ENCODE data around the gene PADI3.
"Not testable (repeated sequence)": the region's sequence is repeated elsewhere in the genome, so short reads cannot be mapped to it uniquely, and the experiment has no call there.

The PADI3 gene

DNA sequence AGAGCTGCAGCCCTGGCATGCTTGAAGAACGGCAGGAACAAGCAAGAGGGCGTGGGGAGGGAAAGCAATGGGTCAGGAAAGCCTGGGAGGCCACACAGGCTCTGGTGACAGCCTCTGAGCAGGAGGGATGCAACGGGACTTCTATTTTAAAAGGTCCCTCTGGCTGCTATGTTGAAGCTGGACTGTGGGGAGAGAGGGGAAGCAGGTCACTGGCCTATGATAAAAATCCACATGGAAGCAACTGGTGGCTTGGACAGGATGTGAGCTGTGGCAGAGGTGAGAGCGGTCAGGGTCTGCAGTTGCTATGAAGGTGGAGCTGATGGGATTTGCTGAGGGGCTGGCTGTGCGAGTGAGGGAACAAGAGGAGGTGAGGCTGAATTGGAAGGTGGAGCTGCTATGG, 32.8 kb upstream of the PADI3 start:
- no peak for DNase-seq

DNA sequence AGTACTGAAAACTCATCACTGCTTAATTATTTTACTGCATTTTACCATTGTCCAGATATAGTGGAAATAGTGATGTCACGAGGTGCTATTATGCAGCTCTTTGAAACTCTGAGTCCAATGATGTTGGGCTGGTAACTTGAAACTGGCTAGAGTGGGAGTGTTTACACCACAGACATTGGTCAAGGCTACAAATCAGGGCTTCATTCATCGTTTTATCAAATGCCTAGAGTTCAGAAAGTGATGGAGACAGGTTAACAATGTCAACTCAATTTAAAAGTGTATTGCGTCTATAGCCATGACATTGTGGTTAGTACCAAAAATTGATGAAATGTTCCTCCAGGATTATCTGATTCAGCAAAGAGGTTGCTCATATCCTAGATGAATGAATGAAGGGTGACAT, 31.3 kb upstream of the PADI3 start:
- no peak for DNase-seq

DNA sequence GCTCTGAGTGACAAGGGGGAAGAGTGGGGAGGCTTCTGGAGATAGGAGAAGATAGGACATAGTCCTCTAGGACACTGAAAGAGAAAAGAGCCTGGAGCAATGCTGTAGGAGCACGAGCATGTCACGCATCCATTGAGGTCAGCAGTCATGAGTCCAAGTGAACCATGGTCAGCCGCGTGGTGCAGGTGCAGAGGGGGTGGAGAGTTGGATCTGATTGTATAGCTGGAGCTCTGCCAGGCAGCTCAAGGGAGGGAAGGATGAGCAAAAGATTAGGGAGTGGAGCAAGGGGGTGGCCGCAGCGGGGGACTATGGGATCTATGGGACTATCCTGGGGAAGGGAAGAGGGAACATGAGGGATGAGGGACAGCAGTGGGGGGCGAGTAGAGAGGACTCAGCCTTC, 30.0 kb upstream of the PADI3 start:
- DNase-seq: no peak

GRCh38 chr1:17220287-17220686, 28.6 kb upstream of the PADI3 start:
- no peak for DNase-seq

GRCh38 chr1:17222557-17222956, 26.3 kb upstream of the PADI3 start:
- no peak for DNase-seq

GRCh38 chr1:17224434-17224833, 24.5 kb upstream of the PADI3 start:
- no peak for DNase-seq

- DNase-seq: no peak
Measured at GRCh38 chr1:17225140-17225539, 23.8 kb upstream of the PADI3 start.

DNA sequence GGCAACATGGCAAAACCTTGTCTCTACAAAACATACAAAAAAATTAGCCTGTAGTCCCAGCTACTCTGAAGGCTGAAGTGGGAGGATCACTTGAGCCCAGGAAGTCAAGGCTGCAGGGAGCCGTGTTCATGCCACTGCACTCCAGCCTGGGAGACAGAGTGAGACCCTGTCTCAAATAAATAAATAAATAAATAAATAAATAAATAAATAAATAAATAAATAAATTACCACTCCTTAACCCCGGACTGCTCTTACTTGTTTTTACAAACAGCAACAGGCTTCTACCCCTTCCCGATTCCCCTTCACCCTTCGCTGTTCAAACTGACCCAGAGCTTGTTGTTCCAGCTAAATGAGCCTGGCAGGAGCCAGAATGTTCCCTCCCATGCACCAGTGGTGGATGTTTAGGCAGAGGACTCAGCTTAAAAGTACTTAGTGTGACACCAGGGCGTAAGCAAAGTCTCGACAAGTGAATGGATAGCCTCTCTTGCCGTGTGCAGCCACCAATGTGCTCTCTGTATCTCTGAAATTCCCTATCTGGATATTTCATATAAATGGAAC, 21.5 kb upstream of the PADI3 start:
- DNase-seq: no peak

- no peak for DNase-seq
Measured at GRCh38 chr1:17228619-17229018, 20.3 kb upstream of the PADI3 start.

DNA sequence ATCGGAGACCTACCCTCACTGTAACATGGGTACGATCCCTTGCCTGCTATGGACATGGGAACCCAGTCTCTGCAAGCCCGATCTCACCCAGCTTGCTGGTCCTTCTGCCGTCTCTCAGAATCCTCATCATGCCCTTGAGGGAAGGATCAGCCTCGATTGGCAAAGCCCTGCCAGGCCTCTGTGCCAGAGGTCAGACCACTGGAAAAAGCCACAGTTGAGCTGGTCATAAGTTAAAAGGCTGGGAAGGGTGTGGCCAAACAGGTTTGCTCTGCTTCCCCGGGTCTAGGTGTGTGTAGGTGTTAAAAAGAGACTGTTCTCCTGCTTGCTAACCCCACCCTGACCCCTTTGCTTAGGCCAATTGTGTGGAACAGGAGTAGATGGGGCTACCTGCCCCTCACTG, 19.5 kb upstream of the PADI3 start:
- no peak for DNase-seq

DNA sequence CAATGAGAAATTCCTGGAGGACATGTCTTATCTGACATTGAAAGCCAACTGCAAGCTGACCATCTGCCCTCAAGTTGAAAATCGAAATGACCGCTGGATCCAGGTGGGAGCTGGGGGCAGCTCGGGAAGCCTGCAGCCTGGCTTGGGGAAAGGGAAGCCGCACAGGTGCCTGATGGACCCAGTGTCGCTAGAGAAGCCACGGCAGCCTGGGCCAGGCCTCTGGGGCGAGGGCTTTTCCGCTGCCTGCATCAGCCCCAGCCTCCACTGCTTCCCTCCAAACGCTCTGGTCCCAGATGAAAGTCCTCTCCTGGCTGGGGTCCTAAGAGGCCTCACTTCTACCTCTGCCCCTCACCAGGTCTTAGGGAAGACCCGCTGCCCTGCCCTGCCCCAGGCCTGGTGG, 18.8 kb upstream of the PADI3 start:
- DNase-seq: no peak

DNA sequence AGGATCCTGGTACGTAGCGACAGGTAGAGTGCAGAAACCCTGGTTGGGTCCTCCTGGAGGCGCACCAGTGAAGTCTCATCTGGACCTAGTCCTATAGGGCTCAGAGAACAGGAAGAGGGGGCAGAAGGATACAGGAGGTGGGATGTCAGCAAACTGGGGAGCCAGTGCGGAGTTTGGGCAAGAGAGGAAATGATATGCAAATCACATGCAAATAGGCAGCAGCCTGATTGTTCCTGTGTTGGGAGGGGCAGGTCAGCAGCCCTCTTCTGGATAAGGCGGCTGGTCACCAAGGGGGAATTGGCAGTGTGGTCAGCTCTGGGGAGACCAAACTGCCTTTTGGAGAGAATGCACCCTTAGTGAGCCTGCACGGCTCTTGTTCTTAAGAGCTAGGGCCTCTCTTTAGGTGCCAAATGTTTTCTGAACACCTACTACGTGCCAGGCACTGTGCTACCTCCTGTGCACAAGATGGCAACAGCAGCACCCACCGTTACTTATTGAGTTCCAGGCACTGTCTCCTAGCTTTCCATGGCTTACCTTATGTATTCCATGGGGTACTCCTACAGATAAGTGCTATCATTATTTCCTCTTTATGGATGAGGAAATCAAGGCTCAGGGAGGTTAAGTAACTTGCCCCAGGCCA, 18.1 kb upstream of the PADI3 start:
- DNase-seq: no peak

DNA sequence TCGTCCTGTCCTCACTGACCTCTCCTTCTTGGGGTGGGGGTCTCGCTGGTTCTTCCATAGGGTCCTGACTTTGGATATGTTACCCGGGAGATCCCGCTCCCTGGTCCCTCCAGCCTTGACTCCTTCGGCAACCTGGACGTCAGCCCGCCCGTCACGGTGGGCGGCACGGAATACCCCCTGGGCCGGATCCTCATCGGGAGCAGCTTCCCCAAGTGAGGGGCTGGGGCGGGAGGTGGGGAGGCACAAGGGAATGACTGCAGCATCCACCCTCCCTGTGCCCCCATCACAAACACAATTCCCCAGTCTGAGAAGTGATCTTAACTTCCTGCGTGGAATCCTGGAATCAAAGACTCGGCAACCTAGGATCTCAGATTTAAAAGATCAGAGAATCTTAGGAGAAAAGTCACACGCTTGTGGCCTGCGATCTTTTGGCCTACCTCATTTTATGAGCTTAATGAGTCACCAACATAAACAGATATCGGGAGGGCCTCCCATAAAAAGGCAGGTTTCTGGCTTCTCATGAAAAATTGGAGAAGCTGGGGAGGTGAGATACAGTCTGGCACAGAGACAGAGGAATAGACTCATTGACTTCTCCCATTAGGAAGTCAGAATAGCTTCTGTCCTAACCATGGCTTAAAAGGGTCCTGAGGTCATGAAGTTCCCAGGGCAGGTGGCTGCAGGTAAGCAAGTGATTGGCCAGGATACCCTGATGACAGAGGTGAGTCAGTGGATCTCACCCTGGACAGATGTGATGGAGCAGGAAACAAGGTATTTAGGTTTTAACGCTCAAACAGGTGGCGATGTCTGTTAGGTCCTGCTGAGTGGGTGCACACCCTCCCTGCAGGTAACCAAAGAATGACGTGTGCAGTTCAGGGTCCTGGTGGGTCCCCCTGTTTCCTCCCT, 15.9 kb upstream of the PADI3 start:
- peak; percentile 97 for DNase-seq

GRCh38 chr1:17233675-17234320, 15.1 kb upstream of the PADI3 start:
- peak; percentile 95 for DNase-seq

DNA sequence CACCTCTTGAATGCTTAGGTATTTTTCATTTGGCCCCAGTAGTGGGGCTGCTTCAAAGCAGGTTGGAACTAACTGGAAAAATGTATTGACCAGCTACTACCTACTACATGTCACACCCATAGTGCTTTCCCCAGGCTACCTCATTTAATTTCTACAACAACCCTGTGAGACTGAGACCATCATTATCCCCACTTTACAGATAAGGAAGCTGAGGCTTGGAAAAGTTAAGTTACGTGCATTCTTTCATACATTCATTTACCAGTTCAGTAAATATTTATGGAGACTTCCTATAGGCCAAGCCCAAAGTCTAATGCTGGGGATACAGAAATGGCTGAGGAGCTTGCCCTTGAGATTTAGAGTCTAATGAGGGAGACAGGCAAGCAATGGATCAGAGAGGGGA, 14.5 kb upstream of the PADI3 start:
- DNase-seq: no peak

- no peak for DNase-seq
Measured at GRCh38 chr1:17235135-17235885, 13.6 kb upstream of the PADI3 start.

DNA sequence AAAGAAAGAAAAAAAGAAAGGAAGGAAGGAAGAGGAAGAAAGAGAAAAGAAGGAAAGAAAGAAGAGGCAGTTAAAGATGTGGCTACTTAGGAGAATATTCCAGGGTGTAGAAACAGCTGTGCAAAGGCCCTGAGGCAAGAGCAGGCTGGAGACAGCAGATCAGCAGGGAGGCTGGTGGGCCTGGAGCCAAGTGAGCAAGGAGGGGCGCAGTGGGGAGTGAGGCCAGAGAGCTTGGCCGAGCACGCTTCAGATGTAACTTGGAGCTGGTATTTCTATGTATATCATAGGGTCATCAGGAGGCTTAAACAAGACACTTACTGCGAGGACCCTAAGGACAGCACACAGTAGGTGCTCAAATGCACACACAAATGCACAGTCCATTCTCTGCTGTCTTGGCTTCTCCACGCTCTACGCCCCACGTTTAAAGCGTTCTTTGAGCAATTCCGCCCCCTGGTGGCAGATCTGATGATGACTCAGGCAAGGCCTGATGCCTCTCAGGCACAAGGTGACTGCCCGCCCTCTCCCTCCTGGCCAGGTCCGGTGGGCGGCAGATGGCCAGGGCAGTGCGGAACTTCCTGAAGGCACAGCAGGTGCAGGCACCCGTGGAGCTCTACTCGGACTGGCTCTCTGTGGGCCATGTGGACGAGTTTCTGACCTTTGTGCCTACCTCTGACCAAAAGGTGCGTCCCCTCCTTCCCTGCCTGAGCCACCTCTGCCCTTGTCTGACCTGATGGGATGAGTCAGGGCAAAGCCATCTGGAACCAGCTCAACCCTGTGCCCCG, 11.9 kb upstream of the PADI3 start:
- DNase-seq: peak; percentile 79

- DNase-seq: no peak
Measured at GRCh38 chr1:17237561-17237903, 11.4 kb upstream of the PADI3 start.

- DNase-seq: peak; percentile 91
Measured at GRCh38 chr1:17239420-17239819, 9.5 kb upstream of the PADI3 start.

- not testable (repeated sequence) for DNase-seq
Measured at GRCh38 chr1:17241011-17241779, 7.7 kb upstream of the PADI3 start.

DNA sequence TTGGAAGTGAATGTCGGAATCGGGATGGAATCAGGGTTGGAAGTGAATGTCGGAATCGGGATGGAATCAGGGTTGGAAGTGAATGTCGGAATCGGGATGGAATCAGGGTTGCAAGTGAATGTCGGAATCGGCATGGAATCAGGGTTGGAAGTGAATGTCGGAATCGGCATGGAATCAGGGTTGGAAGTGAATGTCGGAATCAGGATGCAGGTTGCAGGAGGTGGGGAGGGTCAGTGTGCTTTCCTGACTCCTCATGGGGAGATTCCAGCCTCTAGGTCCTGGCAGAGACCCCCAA, 7.2 kb upstream of the PADI3 start:
- DNase-seq: not testable (repeated sequence)

DNA sequence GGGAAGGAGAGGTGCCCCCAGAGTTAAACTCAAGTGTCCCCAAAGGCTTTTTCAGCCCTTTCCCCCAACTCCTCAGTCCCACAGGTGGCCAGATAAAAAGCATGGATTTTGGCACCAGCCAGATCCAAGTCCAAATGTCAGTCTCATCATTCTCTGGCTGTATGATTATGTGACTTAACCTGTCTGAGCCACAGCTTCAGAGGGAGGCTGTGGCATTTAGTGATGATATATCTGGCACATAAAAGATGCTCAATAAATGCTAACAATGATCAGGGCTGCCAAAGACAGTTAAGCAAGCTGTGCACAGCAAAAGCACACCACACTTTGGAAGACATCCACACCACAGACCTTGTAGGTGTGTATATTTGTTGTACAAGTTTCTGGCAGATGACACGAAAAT, 5.6 kb upstream of the PADI3 start:
- DNase-seq: no peak

Measured in kidney glomerular epithelial cell (primary cell).